Measurements from ENCODE around the gene LPAR6. TPM values are rescaled to one million over a fixed set of nuclear protein-coding genes. Genes with fewer than 3 reads are reported as not detected.

The LPAR6 gene
- total and polyA plus RNA-seq, 2 of the 4 experiments (the other 2 are of a cell fraction), result 1.4 to 2.0 TPM

DNA sequence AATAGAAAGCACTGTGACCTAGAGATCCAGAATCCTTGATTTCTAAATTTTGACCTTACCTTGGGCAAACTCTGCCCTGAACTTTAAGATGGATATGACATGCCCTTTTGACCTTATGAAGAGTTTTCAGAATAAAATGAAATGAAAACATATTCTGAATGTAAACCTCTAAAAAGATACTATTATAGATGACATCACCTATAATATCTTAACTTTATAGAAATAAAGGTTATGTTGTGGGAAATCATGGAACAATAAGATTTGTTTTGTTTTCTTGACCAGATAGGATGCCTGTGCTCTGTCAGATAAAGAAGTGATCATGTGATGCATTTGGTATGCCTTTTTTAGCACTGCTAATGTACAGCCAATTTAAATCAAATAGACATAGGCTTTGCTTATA, 13.1 kb upstream of the LPAR6 start:
- Histone ChIP-seq H4K8ac (ENCODE audit: low read depth in 2 of 2, low read length in 2 of 2) (no peak overlapping the region), H3K9me1 (ENCODE audit: insufficient read depth, low read length) (peaks cover 3% of the 10 kb centered on the region; the same call in 1 of the 2 replicates), H3K9ac (ENCODE audit: low read depth, low read length) (no peak overlapping the region), H4K91ac (ENCODE audit: insufficient read depth, low read depth, low read length) (no peak overlapping the region), H3K56ac (ENCODE audit: extremely low read depth, insufficient read depth, low read length) (no peak overlapping the region), H4K20me1 (ENCODE audit: insufficient read depth, low read length) (no peaks in the 10 kb centered on the region), H3K23ac (ENCODE audit: low read depth, low read length) (no peak overlapping the region), H4K5ac (ENCODE audit: low read depth, low read length) (no peak overlapping the region), H2BK20ac (ENCODE audit: low read depth, low read length) (no peak overlapping the region), H2BK120ac (ENCODE audit: low read depth, low read length) (no peak overlapping the region), H3K4me2 (ENCODE audit: low read depth, low read length) (no peak overlapping the region), H3K79me1 (ENCODE audit: low read depth in 1 of 2, low read length in 2 of 2) (peaks cover 4 to 5% of the 10 kb centered on the region in 2 experiments; a peak in 3 of 4 replicates), H2AFZ (replicated peaks; ENCODE audit: low read length, poor library complexity) (no peak overlapping the region), H3K14ac (replicated peaks; ENCODE audit: low read depth, low read length) (no peak overlapping the region), H3K4ac (ENCODE audit: low read depth, low read length) (no peak overlapping the region), H3K36me3 (ENCODE audit: control insufficient read depth, insufficient read depth, low read length) (peaks cover 3% of the 10 kb centered on the region), H3K18ac (ENCODE audit: low read depth, low read length) (no peak overlapping the region), H2AK5ac (ENCODE audit: low read depth, low read length) (no peak overlapping the region), H3K27ac (ENCODE audit: insufficient read depth, low read length) (no peak overlapping the region), H2BK15ac (ENCODE audit: low read depth, low read length) (no peak overlapping the region), H3K27me3 (ENCODE audit: control insufficient read depth, insufficient read depth, low read length) (no peaks in the 10 kb centered on the region), H3K4me3 (ENCODE audit: insufficient read depth, low read depth, low read length) (no peak overlapping the region), H2BK5ac (ENCODE audit: low read depth, low read length, poor library complexity, severe bottlenecking) (no peak overlapping the region), H2AK9ac (replicated peaks; ENCODE audit: low read depth, low read length, poor library complexity) (no peak overlapping the region), H3K4me1 (ENCODE audit: control insufficient read depth, insufficient read depth, low read length) (no peaks in the 10 kb centered on the region), H3K9me3 (ENCODE audit: control insufficient read depth, insufficient read depth, low read length) (peaks cover 3% of the 10 kb centered on the region; the same call in 1 of the 2 replicates)
- ChIA-PET CTCF (no interaction called here), POLR2A (ENCODE audit: unreplicated experiment) (no interaction called here)
- in situ Hi-C loops (cut with MboI; ENCODE audit: low sequenced_read_pairs) (no loop called here), intact Hi-C loops (cut with micrococcal nuclease) (no loop called here), dilution Hi-C loops (cut with HindIII; ENCODE audit: low sequenced_read_pairs, unreplicated experiment) (no loop called here)
- BruUV-seq (replicated peaks), result no TSS peak
- ATAC-seq (ENCODE audit: low read depth) (no peak), DNase-seq (no peak)
- TF ChIP-seq MAZ (IDR thresholded peaks at IDR 0.05; ENCODE audit: borderline replicate concordance, low read depth, low read length) (no peak), POLR2A (IDR thresholded peaks at IDR 0.05; ENCODE audit: low read depth, low read length) (no peak), CHD1 (IDR thresholded peaks at IDR 0.05; ENCODE audit: low read depth, low read length) (no peak), BHLHE40 (IDR thresholded peaks at IDR 0.05; ENCODE audit: low read depth, low read length) (no peak), NFE2L2 (IDR thresholded peaks at IDR 0.05; ENCODE audit: low read depth, low read length) (no peak), SMC3 (IDR thresholded peaks at IDR 0.05; ENCODE audit: low read depth, low read length) (no peak), MXI1 (IDR thresholded peaks at IDR 0.05; ENCODE audit: borderline replicate concordance, low read depth, low read length) (no peak), RCOR1 (IDR thresholded peaks at IDR 0.05; ENCODE audit: insufficient replicate concordance, low read length) (no peak), RFX5 (IDR thresholded peaks at IDR 0.05; ENCODE audit: low read depth, low read length) (no peak), RAD21 (IDR thresholded peaks at IDR 0.05; ENCODE audit: low read length) (no peak), CEBPB (IDR thresholded peaks at IDR 0.05; ENCODE audit: low read depth, low read length) (no peak), MAFK (IDR thresholded peaks at IDR 0.05; ENCODE audit: low read depth, low read length) (no peak), FOS (IDR thresholded peaks at IDR 0.05; ENCODE audit: low read depth, low read length) (no peak)
- TF ChIP-seq, protein P1, sequence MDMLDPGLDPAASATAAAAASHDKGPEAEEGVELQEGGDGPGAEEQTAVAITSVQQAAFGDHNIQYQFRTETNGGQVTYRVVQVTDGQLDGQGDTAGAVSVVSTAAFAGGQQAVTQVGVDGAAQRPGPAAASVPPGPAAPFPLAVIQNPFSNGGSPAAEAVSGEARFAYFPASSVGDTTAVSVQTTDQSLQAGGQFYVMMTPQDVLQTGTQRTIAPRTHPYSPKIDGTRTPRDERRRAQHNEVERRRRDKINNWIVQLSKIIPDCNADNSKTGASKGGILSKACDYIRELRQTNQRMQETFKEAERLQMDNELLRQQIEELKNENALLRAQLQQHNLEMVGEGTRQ (IDR thresholded peaks at IDR 0.05; ENCODE audit: low read depth, low read length), result no peak
- TF ChIP-seq, protein P2, sequence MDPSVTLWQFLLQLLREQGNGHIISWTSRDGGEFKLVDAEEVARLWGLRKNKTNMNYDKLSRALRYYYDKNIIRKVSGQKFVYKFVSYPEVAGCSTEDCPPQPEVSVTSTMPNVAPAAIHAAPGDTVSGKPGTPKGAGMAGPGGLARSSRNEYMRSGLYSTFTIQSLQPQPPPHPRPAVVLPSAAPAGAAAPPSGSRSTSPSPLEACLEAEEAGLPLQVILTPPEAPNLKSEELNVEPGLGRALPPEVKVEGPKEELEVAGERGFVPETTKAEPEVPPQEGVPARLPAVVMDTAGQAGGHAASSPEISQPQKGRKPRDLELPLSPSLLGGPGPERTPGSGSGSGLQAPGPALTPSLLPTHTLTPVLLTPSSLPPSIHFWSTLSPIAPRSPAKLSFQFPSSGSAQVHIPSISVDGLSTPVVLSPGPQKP (IDR thresholded peaks at IDR 0.05; ENCODE audit: borderline replicate concordance, low read depth, low read length), result no peak
- TF ChIP-seq, protein P3, sequence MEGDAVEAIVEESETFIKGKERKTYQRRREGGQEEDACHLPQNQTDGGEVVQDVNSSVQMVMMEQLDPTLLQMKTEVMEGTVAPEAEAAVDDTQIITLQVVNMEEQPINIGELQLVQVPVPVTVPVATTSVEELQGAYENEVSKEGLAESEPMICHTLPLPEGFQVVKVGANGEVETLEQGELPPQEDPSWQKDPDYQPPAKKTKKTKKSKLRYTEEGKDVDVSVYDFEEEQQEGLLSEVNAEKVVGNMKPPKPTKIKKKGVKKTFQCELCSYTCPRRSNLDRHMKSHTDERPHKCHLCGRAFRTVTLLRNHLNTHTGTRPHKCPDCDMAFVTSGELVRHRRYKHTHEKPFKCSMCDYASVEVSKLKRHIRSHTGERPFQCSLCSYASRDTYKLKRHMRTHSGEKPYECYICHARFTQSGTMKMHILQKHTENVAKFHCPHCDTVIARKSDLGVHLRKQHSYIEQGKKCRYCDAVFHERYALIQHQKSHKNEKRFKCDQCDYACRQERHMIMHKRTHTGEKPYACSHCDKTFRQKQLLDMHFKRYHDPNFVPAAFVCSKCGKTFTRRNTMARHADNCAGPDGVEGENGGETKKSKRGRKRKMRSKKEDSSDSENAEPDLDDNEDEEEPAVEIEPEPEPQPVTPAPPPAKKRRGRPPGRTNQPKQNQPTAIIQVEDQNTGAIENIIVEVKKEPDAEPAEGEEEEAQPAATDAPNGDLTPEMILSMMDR (conservative IDR thresholded peaks at IDR 0.05; ENCODE audit: low read depth, low read length), result no peak

All from IMR-90 (cell line).